ENCODE results near the gene OR2A12.
A peak's percentile ranks its signal among the peaks of the same experiment; 100 is the strongest.

GRCh38 chr7:144127714-144128334 is 41.7 kb downstream of the OR2A12 start:
- TF ChIP-seq CTCF (IDR thresholded peaks at IDR 0.05) = peak; percentile 61 to 82 (median 75)
- no peak for TF ChIP-seq EP300 (IDR thresholded peaks at IDR 0.05)
- no peak for TF ChIP-seq POLR2A (IDR thresholded peaks at IDR 0.05)

Data from tibial nerve (tissue), 4 donors.